Gastroesophageal sphincter (tissue), 4 donors: ENCODE data around the gene PGBD5. TPM values are rescaled to one million over a fixed set of nuclear protein-coding genes. Genes with fewer than 3 reads are reported as not detected.

Experiments
- ATAC-seq: fragments of 150-250 bp; one replicate; pipeline ENCODE4 v1.9.1; 2016; ENCODE audit warnings: mild to moderate bottlenecking, moderate library complexity
- H3K27ac ChIP-seq, 4 donors: fragments of 200-600 bp; sonication (generic) in 3 of 4; 1 replicate in 3 of 4; 2 replicates in 1 of 4; pipeline ENCODE4 v1.5.1; 2016 to 2019
- H3K27me3 ChIP-seq: fragments of 200-600 bp; sonication (generic); one replicate; pipeline ENCODE4 v1.5.1; 2019
- H3K36me3 ChIP-seq, 2 donors: fragments of 200-600 bp; sonication (generic); one replicate each; pipeline ENCODE4 v1.5.1; 2019; ENCODE audit warnings: control low read depth in 1 of 2
- H3K4me1 ChIP-seq, 3 donors: fragments of 200-600 bp; sonication (generic); 1 replicate in 2 of 3; 2 replicates in 1 of 3; pipeline ENCODE4 v1.5.1; 2016 to 2019; ENCODE audit warnings: control low read depth in 2 of 3
- H3K4me3 ChIP-seq, 2 donors: fragments of 200-600 bp; sonication (generic); one replicate each; pipeline ENCODE4 v1.5.1; 2019; ENCODE audit warnings: mild to moderate bottlenecking in 1 of 2, moderate library complexity in 1 of 2
- H3K9me3 ChIP-seq, 3 donors: fragments of 200-600 bp; sonication (generic); one replicate each; pipeline ENCODE4 v1.5.1; 2017 to 2019; ENCODE audit warnings: control low read depth in 2 of 3
- CTCF ChIP-seq, 4 experiments: fragments of 200-600 bp in 2 of 4; fragments of 450-650 bp in 2 of 4; sonication (generic) in 1 of 4; IDR thresholded peaks; one replicate each; pipeline ENCODE4 v1.5.1; 2017 to 2019; ENCODE audit warnings: antibody characterized with exemption in 4 of 4, mild to moderate bottlenecking in 2 of 4, moderate library complexity in 2 of 4
- EP300 ChIP-seq: sonication (generic); formaldehyde crosslinking; IDR thresholded peaks from one replicate; pipeline ENCODE4 v1.6.1; 2017; ENCODE audit warnings: antibody characterized with exemption, mild to moderate bottlenecking
- POLR2A ChIP-seq, 2 donors: fragments of 450-650 bp; IDR thresholded peaks; one replicate each; pipeline ENCODE4 v1.6.1; 2017; ENCODE audit warnings: antibody characterized with exemption in 2 of 2, mild to moderate bottlenecking in 2 of 2, moderate library complexity in 1 of 2
- POLR2AphosphoS5 ChIP-seq: sonication (generic); formaldehyde crosslinking; IDR thresholded peaks from one replicate; pipeline ENCODE4 v1.6.1; 2017; ENCODE audit warnings: antibody characterized with exemption
- WGBS, 2 donors: methylation state at CpG; one replicate each; pipeline ENCODE4 v1.1.5; 2018; ENCODE audit warnings: low coverage in 1 of 2; 5-methylcytosine and 5-hydroxymethylcytosine counted together
- total RNA-seq, 4 donors: library from RNA; depleted of rRNA; stranded (reverse); fragments of >200 nt; gene quantifications; one replicate each; pipeline ENCODE4 v1.1.0, GENCODE V29; 2016

The PGBD5 gene
- total RNA-seq, 4 donors from 2014 or later: 0.15 to 1.1 (median 0.33) TPM

- peaks cover 0 to 12% (median 0%) of the 10 kb centered on the region in 3 donors for H3K9me3 ChIP-seq
- TF ChIP-seq POLR2AphosphoS5 (no peak), POLR2A (IDR thresholded peaks at IDR 0.05) (no peak), EP300 (no peak), CTCF (IDR thresholded peaks at IDR 0.05) (no peak)
- no peak overlapping the region for H3K27ac ChIP-seq
- 74 to 85% methylated on average over 4 to 7 of the region's 7 CpGs for WGBS, 2 donors
- ATAC-seq: no peak
- H3K27me3 ChIP-seq: peaks cover 55% of the 10 kb centered on the region
- no peaks in the 10 kb centered on the region for H3K36me3 ChIP-seq
- H3K4me3 ChIP-seq: no peak overlapping the region
- H3K4me1 ChIP-seq: no peaks in the 10 kb centered on the region
Observed at GRCh38 chr1:230394134-230394533, 32.0 kb downstream of the PGBD5 start.

GRCh38 chr1:230393722-230394121 is 32.4 kb downstream of the PGBD5 start:
- Histone ChIP-seq H3K4me1 (no peaks in the 10 kb centered on the region), H3K4me3 (no peak overlapping the region), H3K9me3 (peaks cover 0 to 12% (median 0%) of the 10 kb centered on the region in 3 donors), H3K36me3 (no peaks in the 10 kb centered on the region), H3K27ac (no peak overlapping the region), H3K27me3 (peaks cover 51% of the 10 kb centered on the region)
- no peak for TF ChIP-seq CTCF (IDR thresholded peaks at IDR 0.05)
- TF ChIP-seq POLR2AphosphoS5: no peak
- TF ChIP-seq POLR2A (IDR thresholded peaks at IDR 0.05): no peak
- no peak for TF ChIP-seq EP300
- ATAC-seq: no peak
- 85 to 94% methylated on average over 3 to 8 of the region's 18 CpGs for WGBS, 2 donors

- H3K27ac ChIP-seq: no peak overlapping the region
- TF ChIP-seq POLR2AphosphoS5: no peak
- no peak for TF ChIP-seq EP300
- TF ChIP-seq POLR2A (IDR thresholded peaks at IDR 0.05): no peak
- TF ChIP-seq CTCF (IDR thresholded peaks at IDR 0.05): no peak
- H3K9me3 ChIP-seq: peaks cover 0 to 12% (median 0%) of the 10 kb centered on the region in 3 donors
- no peak for ATAC-seq
- H3K4me1 ChIP-seq: no peaks in the 10 kb centered on the region
- no peak overlapping the region for H3K4me3 ChIP-seq
- H3K36me3 ChIP-seq: no peaks in the 10 kb centered on the region
- WGBS, 2 donors: 71 to 73% methylated on average over 5 to 9 of the region's 9 CpGs
- peaks cover 47% of the 10 kb centered on the region for H3K27me3 ChIP-seq
Observed at GRCh38 chr1:230392920-230393521, 33.1 kb downstream of the PGBD5 start.

DNA sequence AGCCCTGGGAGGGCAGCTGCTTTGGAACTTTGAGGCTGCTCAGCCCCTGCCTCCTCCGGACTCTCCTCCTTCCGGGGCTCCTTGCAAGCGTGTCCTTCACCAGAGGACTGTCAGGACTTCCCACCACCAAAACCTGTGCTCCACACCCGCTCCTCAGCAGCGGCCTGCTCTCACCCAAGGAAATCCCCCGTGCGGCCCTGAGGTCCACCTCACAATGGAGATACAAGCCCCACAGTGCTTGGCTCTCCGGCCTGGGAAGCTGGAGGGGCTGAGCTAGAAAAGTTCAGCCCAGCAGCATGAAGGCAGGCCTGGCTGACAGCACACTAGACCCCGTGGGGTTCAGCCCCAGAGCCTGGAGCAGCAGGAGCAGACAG is 33.6 kb downstream of the PGBD5 start:
- Histone ChIP-seq H3K9me3 (peaks cover 0 to 12% (median 0%) of the 10 kb centered on the region in 3 donors), H3K4me1 (no peaks in the 10 kb centered on the region), H3K27ac (no peak overlapping the region), H3K4me3 (no peak overlapping the region), H3K36me3 (no peaks in the 10 kb centered on the region), H3K27me3 (peaks cover 42% of the 10 kb centered on the region)
- TF ChIP-seq POLR2AphosphoS5: no peak
- no peak for ATAC-seq
- WGBS, 2 donors: 37% methylated on average over 4 of the region's 9 CpGs; no CpG with 5 or more reads in 1 of the 2 donors

- WGBS, 2 donors: 17% methylated on average over 5 of the region's 20 CpGs; no CpG with 5 or more reads in 1 of the 2 donors
- Histone ChIP-seq H3K4me1 (no peaks in the 10 kb centered on the region), H3K4me3 (no peak overlapping the region), H3K27me3 (peaks cover 37% of the 10 kb centered on the region), H3K27ac (no peak overlapping the region), H3K9me3 (peaks cover 0 to 12% (median 0%) of the 10 kb centered on the region in 3 donors), H3K36me3 (no peaks in the 10 kb centered on the region)
- TF ChIP-seq EP300: no peak
- TF ChIP-seq CTCF (IDR thresholded peaks at IDR 0.05): no peak
- no peak for TF ChIP-seq POLR2A (IDR thresholded peaks at IDR 0.05)
- TF ChIP-seq POLR2AphosphoS5: no peak
- ATAC-seq: no peak
Observed at GRCh38 chr1:230391776-230392535, 34.2 kb downstream of the PGBD5 start.
